ENCODE data around the gene ELOF1.

ELOF1 gene

DNA sequence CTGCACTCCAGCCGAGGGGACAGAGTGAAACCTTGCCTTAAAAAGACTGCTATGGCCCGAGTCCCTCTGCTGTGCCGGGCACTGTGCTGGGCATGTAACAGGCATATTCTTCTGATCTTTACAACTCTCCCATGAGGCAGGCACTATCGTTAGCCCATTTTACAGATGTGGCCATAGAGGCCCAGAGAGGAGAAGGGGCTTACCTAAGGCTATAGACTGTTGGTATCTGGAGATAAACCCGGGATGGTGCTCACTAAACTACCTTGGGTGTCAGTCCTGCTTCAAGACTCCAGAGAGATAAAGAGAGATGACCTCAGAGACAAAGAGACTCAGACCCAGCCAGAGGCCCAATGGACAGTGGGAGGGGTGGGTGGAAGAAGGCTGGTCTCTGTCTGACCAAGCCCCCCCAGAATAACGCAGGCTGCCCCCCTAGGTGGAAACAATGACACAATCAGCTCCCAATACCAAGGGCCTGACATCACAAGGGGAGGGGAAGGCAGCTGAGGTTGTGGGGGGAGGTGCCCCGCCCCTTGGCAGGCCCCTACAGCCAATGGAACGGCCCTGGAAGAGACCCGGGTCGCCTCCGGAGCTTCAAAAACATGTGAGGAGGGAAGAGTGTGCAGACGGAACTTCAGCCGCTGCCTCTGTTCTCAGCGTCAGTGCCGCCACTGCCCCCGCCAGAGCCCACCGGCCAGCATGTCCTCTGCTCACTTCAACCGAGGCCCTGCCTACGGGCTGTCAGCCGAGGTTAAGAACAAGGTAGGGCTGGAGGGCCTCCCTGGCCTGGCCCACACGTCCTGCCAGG, 20.6 kb downstream of the ELOF1 start, which contains the start of gene CNN1:
TSS of gene CNN1 (plus strand) at position 620 of the 805 bp plus-strand sequence. CDS start at position 697, 77 bp downstream.
- peak; percentile 80 for DNase-seq (ENCODE audit: insufficient read length, low spot score)
- FAIRE-seq = no peak

DNA sequence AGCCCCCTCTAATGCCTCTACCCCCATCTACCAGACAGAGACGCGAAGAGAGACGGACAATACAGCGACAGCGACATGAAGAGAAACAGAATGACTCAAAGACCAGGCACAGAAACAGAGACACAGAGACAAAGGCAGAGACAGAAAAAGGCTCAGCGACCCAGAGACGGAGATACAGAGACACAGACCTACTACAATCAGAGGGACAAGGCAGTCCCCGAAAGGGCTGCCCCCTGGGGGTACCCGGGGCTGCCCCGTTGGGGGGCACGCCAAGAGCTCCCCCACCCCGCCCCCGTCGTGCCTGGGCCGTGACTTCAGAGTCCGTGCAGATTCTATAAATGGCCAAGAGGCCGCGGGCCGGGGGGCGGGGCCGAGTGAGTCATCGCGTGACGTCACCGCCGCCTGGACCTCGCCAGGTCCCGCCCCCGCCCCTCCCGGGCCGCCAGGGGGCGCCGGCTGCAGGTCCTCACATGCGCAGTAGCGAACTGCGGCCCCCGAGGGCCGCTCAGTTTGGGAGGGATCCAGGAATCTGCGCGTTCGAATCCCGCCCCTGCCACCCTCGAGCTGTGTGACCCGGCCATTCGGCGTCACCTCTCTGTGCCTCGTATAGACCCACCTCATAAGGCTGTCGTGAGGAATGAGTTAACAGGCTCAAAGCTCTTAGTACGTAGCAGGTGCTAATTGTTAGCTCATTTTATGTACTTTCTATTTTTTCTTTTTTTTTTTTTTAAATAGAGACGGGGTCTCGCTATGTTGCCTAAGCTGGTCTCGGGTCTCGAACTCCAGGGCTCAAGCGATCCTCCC, 23.0 kb downstream of the ELOF1 start:
- peak; percentile 91 for DNase-seq (ENCODE audit: insufficient read length, low spot score)
- FAIRE-seq = peak; percentile 88

DNA sequence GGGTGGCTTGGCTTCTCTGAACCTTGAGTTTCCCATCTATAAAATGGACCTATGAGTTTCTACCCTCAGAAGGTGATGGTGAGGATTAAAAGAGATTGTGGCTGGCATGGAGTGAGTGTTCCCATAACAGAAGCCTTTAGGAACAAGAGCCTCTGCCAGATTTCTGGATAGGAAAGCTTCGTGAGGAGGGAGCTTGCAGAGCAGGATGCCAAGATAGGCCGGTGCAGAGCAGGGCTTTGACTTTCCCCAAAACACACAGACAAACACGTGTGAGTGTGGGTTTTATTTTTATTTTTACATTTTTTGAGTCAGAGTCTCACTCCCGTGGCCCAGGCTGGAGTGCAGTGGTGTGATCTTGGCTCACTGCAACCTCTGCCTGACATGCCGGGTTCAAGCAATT, 24.1 kb downstream of the ELOF1 start:
- DNase-seq (ENCODE audit: insufficient read length, low spot score) = no peak

DNA sequence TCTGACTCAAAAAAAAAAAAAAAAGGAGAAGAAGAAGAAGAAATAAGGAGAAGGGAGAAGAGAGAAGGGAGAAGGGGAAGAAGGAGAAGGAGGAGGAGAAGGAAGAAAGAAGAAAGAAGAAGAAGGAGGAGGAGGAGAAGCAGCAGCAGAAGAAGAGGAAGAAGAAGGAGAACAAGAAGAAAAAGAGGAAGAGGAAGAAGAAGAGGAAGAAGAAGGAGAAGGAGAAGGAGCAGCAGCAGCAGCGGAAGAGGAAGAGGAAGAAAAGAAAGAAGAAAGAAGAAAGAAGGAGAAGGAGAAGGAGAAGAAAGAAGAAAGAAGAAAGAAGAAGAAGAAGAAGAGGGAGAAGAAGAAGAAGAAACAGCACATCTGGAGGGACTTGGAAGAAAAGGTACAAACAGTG, 24.5 kb downstream of the ELOF1 start:
- FAIRE-seq (no peak), DNase-seq (ENCODE audit: insufficient read length, low spot score) (no peak)

More for the DNA sequence above, 24.1 kb downstream of the ELOF1 start:
- FAIRE-seq = no peak

DNA sequence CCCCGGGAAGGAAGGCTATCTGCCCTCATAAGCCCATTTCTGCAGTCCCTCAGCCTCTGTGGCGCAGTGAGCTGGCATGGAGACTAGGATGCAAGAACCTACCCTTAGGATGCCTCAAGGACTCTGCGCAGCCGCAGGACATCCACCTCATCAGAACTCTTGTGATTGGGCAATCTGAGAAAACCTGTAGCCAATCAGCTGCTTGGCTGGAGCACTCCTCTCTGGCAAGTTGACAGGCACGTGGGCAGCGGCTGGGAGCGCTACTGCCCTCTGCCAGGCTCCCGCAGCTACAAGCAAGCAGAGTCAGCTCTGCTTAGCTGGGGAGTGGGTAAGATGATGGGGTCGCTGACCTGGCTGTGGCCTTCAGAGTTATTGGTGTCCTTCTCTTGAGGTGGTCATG, 28.6 kb downstream of the ELOF1 start:
- no peak for DNase-seq (ENCODE audit: insufficient read length, low spot score)
- FAIRE-seq = no peak

DNA sequence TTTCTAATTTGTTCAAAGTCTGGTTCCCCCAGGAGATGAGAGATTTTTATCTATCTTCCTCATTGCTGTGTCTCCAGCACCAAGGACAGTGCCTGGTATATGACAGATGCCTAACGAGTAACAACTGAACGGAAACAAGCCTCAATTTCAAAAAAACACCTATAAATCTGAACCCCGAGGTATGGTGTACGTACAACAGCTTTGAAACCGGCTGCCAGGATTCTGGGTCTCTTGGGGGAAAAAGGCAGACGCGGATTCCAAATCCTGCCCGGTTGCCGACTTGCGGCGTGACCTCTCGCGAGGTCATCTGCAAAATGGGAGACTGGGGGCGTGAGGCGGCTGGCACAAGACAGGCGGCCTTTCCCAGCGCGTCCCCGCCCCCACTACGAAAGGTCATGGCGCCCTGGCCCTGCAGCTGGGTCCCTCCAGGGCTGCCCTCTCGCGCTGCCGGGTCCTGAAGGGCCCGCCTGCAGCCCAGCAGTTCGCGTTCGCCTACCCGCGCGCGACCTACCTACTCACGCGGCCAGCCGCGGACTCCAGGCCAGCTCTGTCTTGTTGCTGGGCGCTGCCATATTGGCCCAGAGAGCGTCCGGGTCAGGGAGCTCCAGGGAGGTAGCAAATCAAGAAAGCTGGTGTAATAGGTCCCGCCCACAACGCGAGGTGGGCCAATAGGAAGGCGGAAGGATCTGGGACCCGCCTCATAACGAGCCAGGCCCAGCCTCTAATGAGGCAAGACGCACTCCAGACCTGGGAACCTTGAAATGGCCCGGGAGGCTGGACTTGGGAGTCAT, 30.3 kb downstream of the ELOF1 start, which contains the start of gene ECSIT:
TSS of gene ECSIT (minus strand) at position 584 of the 791 bp plus-strand sequence. CDS start 9,964 bp downstream, outside the sequence.
- FAIRE-seq (no peak), DNase-seq (ENCODE audit: insufficient read length, low spot score) (peak; percentile 98)

DNA sequence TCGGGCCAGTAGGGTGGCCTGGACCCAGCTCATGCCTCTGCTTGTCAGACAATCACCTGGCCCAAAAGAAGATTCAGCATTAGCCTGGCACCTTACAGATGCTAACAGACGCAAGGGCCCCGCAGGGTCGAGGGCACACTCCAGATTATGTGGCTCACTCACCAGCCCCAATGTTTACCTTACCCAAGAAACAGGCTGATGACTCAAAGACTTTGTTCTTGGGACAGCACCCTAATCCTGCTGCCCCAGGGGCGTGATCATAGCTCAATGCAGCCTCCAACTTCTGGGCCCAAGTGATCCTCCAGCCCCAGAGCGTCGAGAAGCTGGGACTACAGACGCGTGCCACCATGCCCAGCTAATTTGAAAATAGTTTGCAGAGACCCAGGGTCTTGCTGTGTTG, 39.9 kb downstream of the ELOF1 start:
- no peak for DNase-seq (ENCODE audit: insufficient read length, low spot score)

DNA sequence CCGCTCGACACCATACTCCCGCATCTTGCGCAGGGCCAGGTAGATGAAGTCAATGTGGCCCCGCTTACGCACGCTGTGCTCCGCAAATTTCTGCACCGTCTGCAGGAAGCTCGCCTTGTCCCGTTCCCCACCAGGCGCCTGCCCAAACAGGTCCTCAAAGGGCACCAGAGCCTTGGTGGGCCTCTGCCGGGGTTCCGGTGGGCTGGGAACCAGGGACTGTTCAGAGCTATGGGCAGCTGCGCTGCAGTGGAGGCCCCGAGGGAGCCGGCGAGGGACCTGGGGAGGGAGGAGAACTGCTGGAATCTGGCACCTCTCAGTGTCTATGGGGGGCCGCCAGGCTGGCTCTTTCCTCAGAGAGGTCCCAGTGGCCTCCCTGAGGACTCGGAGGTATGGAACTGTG, 45.1 kb downstream of the ELOF1 start:
- FAIRE-seq (no peak), DNase-seq (ENCODE audit: insufficient read length, low spot score) (no peak)

More for the DNA sequence above, 39.9 kb downstream of the ELOF1 start:
- no peak for FAIRE-seq

DNA sequence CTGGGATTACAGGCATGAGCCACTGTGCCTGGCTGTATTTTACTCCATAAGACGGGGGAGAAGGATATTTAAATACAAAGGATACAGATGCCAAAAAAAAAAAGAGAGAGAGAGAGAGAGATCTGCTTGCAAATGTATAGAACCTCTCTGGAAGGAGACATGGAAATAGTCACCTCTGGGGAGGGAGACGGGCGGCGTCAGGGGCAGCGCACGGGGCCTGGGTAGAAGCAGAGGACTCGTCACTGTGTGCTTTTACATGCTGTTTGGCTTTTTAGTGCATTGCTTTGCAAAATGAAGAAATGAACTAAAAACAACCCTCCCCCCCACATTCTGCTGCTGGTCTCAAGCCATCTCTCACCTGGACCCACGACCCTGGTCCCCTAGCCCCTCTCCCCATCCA, 48.6 kb downstream of the ELOF1 start:
- no peak for FAIRE-seq
- no peak for DNase-seq (ENCODE audit: insufficient read length, low spot score)

DNA sequence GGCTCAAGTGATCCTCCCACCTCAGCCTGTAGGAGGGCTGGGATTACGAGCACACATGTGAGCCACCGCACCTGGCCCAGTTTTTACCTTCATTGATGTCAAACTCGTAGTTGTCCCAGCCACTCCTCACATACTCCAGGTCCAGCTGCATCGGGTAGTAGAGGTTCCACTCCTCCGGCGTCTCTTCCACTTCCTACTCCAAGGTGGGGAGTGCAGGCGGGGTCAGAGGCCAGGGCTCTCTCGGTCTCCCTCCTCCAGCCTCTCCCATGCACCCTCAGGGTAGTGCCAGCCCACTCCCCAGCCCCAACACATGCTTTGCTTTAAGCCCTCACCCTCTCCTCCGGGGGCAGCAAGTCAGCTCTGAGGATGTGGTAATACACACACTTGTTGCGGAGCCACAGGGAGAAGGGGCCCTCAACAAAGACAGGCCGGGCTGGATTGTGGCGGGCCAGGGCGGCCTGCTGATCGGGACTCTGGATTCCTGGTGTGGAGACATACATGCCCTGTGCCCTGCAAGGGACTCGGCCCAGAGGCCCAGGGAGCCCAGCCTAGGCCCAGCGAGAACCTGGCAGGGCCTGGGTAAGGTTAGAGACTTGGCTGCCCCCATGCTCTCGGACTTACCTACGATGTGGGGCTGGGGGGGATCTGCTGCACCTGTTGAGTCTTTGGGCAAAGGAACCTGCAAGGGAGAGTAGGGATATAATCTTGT, 51.5 kb downstream of the ELOF1 start:
- DNase-seq (ENCODE audit: insufficient read length, low spot score) (no peak), FAIRE-seq (no peak)

DNA sequence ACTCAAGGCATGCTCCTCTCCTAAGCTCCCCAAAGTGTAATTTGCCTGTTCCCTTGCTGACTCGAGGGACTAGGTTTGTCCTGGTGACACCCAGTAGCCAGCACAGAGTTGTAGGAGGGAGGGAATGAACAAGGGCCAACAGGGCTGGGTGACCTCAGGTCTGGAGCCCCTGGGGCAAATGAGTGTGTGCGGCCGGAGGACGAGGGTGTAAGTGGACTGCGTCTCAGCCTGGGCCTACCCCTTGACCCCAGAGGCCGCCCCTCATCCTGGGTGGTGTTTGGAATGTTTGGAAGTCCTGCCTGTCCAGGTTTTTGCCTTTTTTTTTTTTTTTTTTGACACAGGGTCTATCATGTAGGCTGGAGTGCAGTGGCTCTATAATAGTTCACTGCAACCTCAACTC, 52.1 kb downstream of the ELOF1 start:
- no peak for DNase-seq (ENCODE audit: insufficient read length, low spot score)
- peak; percentile 13 for FAIRE-seq

DNA sequence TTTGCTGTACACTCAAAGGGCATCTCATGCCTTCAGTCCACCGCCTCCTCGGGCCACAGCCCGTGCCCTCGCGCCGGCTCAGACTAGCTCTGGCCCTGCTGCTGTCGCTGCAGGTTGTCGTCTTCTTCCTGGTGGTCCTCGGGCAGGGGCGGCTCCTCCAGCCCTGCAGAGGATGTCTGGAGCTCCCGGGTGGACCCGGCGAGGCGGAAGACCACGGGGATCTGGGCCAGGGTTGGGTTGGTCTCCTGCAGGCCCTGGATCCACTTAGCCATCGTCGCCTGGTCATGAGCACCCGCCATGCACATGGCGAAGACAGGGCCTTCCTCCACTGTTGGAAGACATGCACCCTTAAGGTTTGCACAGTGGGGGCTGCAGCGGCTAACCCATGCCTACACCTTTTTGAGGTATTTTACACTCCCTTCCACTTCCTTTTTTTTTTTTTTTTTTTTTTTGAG, 52.9 kb downstream of the ELOF1 start:
- DNase-seq (ENCODE audit: insufficient read length, low spot score) (no peak), FAIRE-seq (no peak)

DNA sequence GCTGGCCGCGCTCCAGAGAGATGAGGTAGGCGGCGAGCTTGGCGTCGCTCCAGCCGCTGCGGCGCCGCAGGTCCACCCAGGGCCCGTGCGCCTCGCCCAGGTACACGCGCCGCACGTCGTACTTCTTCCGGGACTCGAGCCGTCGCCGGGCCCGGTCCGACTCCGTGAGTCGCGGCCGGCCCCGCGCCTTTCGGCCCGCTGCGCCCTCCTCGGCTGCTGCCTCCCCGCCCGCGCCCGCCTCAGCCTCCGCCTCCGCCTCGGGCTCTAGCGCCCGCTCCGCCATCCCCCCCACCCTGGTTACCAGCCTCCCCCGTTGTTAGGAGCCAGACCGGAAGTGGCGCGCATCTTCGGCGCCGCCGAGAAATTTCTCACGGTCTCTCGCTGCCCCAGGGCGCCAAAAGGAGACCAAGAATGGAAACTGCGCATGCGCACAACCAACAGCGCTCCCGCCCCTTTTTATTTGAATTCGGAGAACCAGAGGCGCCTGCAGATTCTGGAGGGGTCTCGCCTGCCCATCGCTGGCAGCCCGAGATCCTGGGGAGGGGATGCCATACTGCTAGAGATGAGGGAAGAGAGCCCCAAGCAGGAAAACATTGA, 53.4 kb downstream of the ELOF1 start, which contains the start of gene ZNF653:
TSS of gene ZNF653 (minus strand) at position 336 of the 597 bp plus-strand sequence. CDS start at position 283, 53 bp downstream.
- DNase-seq (ENCODE audit: insufficient read length, low spot score) (peak; percentile 97), FAIRE-seq (peak; percentile 88)

DNA sequence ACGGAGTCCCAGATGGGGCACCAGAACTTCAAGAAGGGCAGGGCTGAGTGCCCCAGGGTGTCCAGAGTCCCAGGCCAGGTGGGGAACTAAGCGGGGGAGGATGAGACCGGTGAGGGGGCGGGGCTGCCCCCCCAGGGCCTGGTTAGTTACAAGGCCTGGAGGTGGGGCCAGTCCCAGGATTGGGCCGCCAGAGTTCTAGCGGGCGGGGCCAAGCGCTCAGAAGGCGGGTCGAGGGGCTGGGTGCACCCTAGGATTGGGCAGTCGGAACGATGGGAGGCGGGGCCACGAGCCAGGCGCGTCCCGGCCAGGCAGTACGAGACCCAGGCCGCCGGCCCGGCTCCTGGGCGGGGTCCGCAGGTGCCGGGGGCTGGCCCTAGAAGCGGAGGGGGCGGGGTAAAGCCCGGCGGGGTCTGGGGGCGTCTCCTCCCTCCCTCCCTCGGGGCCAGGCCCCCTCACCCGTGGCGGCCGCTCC, 54.0 kb downstream of the ELOF1 start:
- DNase-seq (ENCODE audit: insufficient read length, low spot score) = peak; percentile 95

DNA sequence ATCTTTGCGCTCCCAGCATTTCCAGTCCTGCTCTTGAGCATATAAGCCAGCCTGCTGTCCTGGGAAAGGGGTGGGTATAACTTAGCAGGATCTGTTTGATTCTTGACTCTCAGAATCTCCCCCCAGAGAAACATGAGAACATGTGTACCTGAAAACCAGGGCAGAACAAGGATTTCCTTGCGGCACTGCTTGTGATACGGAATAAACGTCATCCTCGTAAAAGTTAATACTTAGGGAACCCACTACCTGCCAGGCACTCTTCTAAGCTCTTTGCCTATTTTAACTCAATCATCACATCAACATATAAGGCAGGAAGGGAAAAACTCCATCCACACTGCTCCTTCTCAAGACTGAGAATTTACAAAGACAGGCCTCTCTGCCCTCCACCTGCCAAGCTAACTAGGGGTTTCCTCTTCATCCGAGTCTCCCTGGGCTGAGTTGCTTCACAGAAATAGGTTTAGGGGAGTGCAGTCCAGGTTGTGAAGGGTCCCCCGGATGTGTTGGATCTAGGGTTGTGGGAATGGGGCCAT, 54.5 kb downstream of the ELOF1 start:
- FAIRE-seq = no peak
- DNase-seq (ENCODE audit: insufficient read length, low spot score) = no peak

More for the DNA sequence above, 54.0 kb downstream of the ELOF1 start:
- peak; percentile 82 for FAIRE-seq

Measured in HTR-8/SVneo (cell line).